ENCODE results near the gene TMIGD1. TPM values are rescaled to one million over a fixed set of nuclear protein-coding genes. Genes with fewer than 3 reads are reported as not detected.

Gene TMIGD1
- total and polyA plus RNA-seq, 8 donors, result not detected

DNA sequence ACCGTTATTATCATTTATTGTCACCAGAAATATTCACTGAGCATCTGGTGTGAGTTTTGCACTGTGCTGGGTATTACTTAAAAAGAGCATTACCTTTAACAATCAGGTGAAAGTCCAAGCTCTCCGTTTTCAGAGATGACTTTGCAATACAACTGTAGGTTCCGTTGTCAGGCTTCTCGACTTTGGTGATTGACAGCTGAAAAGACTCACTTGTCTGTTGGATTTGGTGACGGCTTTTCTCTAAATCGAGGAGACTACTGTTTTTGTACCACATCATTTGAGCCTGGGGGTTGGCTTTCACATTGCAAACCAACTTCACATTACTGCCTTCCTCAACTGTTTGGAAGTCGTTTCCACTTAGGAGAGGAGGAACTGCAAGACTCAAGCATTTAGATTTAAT is 9.1 kb downstream of the TMIGD1 start:
- Histone ChIP-seq H3K27ac (no peak overlapping the region), H3K36me3 (no peaks in the 10 kb centered on the region), H3K27me3 (no peaks in the 10 kb centered on the region), H3K4me1 (peaks cover 0 to 14% of the 10 kb centered on the region in 2 donors), H3K9me3 (no peaks in the 10 kb centered on the region), H3K4me3 (no peak overlapping the region)
- ATAC-seq, result no peak
- intact Hi-C loops (cut with DNase I), result no loop called here
- TF ChIP-seq, protein P1, sequence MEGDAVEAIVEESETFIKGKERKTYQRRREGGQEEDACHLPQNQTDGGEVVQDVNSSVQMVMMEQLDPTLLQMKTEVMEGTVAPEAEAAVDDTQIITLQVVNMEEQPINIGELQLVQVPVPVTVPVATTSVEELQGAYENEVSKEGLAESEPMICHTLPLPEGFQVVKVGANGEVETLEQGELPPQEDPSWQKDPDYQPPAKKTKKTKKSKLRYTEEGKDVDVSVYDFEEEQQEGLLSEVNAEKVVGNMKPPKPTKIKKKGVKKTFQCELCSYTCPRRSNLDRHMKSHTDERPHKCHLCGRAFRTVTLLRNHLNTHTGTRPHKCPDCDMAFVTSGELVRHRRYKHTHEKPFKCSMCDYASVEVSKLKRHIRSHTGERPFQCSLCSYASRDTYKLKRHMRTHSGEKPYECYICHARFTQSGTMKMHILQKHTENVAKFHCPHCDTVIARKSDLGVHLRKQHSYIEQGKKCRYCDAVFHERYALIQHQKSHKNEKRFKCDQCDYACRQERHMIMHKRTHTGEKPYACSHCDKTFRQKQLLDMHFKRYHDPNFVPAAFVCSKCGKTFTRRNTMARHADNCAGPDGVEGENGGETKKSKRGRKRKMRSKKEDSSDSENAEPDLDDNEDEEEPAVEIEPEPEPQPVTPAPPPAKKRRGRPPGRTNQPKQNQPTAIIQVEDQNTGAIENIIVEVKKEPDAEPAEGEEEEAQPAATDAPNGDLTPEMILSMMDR (IDR thresholded peaks at IDR 0.05), result no peak
- DNase-seq, result no peak

DNA sequence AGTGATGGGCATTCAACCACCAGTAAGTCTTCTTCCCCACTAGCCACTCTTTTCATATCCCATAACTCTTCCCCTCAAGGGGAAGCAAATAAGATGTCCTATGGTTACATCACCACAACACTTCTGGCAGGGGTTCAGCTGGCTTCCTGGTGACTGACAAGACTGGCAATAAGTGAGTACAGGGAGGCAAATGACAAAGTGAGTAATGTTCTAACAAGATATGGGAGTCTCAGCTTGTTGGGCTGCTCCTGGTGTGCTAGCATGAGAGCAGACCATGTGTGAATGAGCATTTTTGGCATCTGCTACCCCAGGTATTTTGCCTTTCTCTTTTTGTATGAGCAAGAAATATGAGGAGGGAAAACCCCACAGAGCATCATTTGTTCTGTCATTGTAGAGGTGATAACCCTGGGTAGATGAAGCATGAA is 9.9 kb downstream of the TMIGD1 start:
- TF ChIP-seq, protein P1 (IDR thresholded peaks at IDR 0.05), result no peak
- intact Hi-C loops (cut with DNase I), result no loop called here
- no peaks in the 10 kb centered on the region for H3K9me3 ChIP-seq
- no peaks in the 10 kb centered on the region for H3K36me3 ChIP-seq
- ATAC-seq (peak; percentile 52), DNase-seq (peak in 1 of 4 donors; percentile 53)
- no peak overlapping the region for H3K27ac ChIP-seq
- H3K4me1 ChIP-seq, result peaks cover 0 to 14% of the 10 kb centered on the region in 2 donors
- no peak overlapping the region for H3K4me3 ChIP-seq
- no peaks in the 10 kb centered on the region for H3K27me3 ChIP-seq

DNA sequence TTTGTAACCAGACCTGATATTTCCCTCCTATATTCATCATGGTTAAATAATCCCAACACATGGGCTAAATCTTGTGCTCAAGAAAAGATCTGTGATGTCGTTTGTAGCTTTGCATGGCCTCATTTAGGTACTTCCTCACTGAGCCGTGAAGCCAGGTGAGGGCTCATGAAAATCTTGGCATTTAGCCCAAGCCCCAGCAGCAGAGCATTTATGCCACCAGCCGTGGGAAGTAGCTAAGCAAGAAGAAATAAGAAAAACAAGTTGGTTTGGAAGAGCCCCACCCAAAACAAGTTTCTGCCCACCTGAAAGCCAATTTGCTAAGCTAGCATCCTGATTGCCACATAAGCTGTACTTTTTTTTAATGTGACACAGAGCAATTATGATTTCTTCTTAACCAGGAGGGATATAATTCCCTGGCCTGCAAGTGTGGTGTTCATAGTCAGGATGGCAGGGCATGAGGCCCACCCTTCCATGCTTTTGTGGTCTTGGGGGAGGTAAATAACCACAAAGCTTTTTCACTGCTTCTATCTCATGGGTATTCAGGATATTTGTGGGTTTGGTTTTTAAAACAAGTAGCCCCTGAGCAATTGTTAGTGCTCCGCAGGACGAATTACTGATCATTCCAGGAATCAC is 10.5 kb downstream of the TMIGD1 start:
- ATAC-seq, result no peak
- Histone ChIP-seq H3K4me1 (peaks cover 0 to 14% of the 10 kb centered on the region in 2 donors), H3K27ac (no peak overlapping the region), H3K9me3 (no peaks in the 10 kb centered on the region), H3K36me3 (no peaks in the 10 kb centered on the region), H3K27me3 (no peaks in the 10 kb centered on the region), H3K4me3 (no peak overlapping the region)
- intact Hi-C loops (cut with DNase I), result no loop called here
- no peak for DNase-seq
- TF ChIP-seq, protein P1 (IDR thresholded peaks at IDR 0.05), result no peak

DNA sequence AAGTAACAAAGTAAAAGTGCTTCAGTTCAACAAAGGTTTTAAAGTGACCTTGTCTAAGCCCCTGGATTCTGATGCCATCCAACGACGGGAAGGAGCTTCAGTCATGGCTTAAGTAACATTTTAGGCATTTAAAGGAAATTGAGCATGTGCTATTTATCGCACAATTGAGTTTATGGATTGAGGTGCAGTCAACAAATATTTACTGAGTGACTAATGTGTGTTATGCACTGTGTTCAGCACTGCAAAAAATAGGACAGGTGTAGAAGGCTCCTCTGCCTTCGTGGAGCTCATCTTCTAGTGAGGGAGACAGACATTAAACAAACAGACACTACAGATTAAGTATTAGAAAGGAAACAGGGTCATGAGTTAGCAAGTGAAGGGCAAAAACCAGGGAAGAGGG is 12.5 kb downstream of the TMIGD1 start:
- intact Hi-C loops (cut with DNase I), result no loop called here
- TF ChIP-seq, protein P1 (IDR thresholded peaks at IDR 0.05), result no peak
- H3K4me1 ChIP-seq, result peaks cover 0 to 18% of the 10 kb centered on the region in 2 donors
- no peak overlapping the region for H3K27ac ChIP-seq
- no peaks in the 10 kb centered on the region for H3K9me3 ChIP-seq
- H3K27me3 ChIP-seq, result no peaks in the 10 kb centered on the region
- DNase-seq, result no peak
- no peak for ATAC-seq
- no peak overlapping the region for H3K4me3 ChIP-seq
- no peaks in the 10 kb centered on the region for H3K36me3 ChIP-seq

DNA sequence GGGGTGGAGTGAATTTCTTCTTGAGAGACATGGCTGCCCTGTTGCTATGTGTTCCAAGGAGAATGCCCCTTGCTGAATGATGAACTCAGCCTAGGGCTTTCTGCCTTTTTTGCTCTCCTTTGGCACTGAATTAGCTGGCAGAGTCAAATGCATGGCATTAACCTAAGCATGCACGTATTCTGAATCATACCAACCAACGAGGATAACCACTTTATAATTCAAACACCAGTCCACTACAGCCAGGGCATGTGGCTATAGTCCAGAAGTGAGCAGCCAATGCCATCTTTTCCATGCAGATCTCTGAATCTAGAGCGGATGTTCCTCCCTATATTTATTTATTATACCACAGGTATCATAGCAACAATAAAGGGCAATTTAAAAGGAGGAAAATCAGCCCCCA is 15.7 kb downstream of the TMIGD1 start:
- Histone ChIP-seq H3K4me3 (no peak overlapping the region), H3K9me3 (no peaks in the 10 kb centered on the region), H3K27me3 (no peaks in the 10 kb centered on the region), H3K4me1 (peaks cover 0 to 7% of the 10 kb centered on the region in 2 donors), H3K27ac (no peak overlapping the region), H3K36me3 (no peaks in the 10 kb centered on the region)
- ATAC-seq (no peak), DNase-seq (no peak)
- TF ChIP-seq, protein P1 (IDR thresholded peaks at IDR 0.05), result no peak
- intact Hi-C loops (cut with DNase I), result no loop called here

Measured in left lung (tissue), 10 donors.